GM19025 (cell line): ENCODE measurements around the gene ANKRD34C.

Source experiments
- ATAC-seq: cut with Tn5 transposase; IDR thresholded peaks from one replicate; pipeline ENCODE4 v1.9.1; 2021; ENCODE audit warnings: mild to moderate bottlenecking, low read depth, moderate library complexity; ENCODE audit not compliant: unreplicated experiment

Gene ANKRD34C

DNA sequence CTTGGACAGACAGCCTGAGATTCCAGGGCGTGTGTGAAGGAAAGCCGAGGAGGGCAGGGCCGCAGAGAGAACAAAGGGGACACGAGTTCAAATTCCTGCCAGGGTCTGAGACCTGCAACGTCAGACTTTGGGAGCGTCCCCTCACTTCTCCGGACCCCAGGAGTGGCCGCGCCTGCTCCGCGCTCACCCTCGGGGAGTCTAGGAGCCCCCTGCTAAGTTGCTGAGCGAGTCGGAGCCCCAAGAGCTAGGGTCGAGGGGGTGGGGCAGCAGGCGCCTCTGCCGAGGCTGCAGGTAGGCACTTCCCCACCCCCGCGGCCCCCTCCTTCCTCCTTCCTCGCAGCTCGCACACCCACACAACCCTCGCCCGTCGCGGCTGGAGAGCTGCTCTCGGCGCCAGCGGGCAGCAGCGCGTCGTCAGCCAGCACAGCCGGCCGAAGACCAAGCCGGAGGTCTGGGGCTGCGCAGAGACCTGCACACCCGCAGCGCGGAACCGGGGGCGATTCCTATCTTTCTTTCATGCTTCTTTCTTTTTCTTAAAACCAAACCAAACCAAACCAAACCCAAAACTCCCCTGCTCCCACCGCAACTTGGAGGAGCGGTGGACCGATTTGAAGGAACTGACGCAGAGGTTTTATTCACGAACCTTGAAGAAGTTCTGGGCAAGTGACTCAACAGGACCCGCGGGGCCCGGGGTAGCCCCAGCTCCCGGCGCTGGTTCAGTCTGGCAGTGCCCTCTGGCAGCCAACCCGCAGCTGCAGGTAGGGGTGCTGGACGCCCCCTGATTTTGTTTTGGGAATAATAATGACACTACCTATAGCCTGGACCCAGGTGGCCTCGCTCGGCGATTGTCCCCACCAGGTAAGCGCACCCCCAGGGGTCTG, at the start of gene ANKRD34C:
Gene ANKRD34C (plus strand): TSS at position 352 of the 881 bp plus-strand sequence. CDS start 10,563 bp downstream, outside the sequence.
- ATAC-seq: no peak

DNA sequence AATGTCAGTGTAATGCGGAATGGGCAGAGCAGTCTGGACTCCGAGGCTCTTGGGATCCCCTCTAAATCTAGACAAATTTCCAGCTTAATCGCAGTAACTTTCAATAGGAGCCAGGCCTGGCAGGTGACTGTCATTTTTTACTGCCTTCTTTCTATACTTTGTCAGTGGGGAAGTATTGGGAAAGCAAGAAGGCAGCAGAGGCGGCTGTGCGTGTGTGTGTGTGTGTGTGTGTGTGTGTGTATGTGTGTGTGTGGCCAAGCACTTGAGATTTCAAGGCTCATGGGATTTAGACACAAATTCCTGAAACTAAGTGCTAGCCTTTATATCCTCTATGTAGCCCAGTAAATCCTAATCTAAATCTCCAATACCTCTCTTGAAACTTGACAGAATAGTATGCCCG, 49.3 kb upstream of the ANKRD34C start:
- ATAC-seq: no peak

DNA sequence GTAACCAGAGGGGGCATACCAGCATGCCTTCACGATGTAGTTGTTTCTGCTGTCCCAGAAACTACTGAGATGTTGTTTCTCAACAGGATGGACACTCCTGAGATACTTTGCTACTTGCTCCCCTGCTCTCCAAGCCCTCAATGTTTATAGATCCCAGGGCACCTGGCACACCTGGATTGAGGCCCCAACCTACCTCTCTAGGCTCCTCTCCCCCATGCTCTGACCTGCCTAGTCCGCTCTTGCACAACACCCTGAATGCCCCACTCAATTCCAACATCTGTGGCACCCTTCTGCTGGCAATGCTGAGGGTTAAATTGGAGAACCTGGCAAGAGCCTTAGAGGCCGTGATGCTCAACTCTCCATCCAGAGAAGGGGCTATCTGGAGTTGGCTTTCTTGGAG, 42.5 kb upstream of the ANKRD34C start:
- ATAC-seq: no peak

DNA sequence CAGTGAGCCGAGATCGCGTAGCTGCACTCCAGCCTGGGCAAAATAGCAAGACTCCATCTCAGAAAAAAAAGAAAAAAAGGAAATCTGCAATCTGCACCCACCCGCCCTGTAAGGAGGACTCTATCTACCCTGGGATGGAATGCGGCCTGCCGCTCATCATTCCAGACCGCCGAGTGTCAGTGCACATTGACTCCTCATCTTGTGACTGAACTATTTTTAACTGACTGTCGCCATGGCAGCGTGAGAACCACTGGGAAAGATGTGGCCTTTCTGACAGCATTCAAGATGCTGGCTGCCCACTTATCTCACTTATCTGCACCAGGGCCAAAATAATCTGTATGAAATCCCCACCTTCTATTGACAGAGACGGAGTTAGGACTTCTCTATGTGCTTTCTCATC, 38.8 kb upstream of the ANKRD34C start:
- ATAC-seq: no peak

DNA sequence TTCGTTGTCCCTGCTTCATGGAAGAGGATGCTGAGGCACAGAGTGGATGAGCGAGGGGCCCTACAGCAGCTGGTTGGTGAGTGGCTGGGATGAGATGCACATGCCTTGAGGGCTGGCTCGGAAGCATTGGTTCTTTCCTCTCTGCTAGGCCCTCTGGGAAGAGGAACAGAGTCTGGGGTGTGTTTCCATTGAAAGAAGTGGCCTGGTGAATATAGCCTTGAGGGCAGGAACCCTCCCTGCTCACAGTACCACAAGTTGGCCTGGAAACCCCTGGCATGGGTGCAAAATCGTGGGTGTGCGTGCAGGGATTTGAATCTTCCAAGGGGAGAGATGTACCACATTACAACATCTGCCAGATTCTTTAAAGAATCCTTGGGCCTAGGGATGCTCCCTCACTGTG, 37.6 kb upstream of the ANKRD34C start:
- ATAC-seq: no peak

DNA sequence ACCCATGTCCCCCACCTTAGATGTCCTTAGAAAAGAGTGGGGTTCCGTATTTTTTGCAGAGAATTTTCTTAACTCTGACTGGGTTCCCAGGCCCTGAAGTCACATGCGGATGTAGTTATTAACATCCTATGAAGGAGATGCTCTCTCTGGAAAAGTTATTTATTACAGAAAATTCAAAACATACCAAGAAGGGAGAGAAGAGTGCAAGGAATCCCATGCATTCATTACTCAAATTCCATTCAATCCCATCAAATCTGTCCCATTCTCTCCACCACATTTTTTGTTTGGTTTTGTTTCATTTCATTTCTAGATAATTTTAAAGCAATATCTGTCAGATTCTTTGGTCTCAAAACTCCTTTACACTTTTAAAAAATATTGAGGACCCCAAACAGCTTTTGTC, 34.3 kb upstream of the ANKRD34C start:
- no peak for ATAC-seq

DNA sequence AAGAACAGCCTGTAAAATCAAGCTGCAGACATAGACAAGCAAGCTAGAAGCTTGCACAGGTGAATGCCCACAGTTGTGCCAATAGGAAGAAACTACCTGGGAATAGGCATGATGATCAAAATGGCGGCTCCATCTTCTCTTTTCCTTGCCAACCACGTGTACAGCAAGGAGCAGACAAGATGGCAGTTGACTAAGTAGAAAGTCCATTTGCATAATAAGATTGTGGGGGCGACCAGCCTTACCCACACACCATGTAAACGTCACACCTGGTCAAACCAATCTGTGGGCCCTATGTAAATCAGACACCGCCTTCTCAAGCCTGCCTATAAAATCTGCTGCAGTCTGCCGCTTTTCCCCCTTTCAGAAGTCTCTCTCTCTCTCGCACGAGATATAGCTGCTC, 25.1 kb upstream of the ANKRD34C start:
- no peak for ATAC-seq

DNA sequence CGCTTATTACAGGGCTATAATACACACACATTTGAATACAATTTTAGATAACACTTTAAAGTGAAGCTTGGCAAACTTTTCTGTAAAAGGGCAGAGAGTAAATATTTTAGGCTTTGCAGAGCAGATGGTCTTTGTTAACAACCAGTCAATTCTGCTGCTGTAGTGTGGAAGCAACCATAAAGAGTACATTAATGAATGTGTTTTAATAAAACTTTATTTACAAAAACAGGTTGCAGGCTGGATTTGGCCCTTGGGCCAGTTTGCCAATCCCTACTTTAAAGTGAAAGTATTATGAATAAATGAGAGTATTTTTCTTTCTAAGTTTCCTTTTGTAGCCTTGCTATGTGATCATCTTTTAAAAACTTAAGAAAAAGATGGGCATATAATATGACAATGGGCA, 20.7 kb upstream of the ANKRD34C start:
- ATAC-seq: no peak

DNA sequence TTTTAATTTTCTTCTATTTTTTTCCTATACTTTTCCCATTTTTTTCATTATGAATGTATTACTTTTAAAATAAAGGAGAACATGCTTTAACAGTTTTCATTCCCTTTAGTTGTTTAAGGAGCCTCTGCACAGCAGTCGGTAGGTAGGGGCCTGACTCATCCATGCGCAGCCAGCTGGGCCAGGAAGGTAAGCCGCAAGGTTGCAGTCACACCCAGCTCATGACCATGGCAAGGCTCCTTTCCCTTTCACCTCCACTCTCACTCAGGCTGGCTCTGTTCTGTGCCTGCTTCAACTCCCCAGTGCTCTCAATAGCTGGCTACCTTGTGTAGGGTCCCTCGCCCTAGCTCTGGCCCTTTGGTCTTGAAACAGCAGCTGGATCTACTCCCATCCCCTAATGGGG, 17.4 kb upstream of the ANKRD34C start:
- ATAC-seq: no peak

DNA sequence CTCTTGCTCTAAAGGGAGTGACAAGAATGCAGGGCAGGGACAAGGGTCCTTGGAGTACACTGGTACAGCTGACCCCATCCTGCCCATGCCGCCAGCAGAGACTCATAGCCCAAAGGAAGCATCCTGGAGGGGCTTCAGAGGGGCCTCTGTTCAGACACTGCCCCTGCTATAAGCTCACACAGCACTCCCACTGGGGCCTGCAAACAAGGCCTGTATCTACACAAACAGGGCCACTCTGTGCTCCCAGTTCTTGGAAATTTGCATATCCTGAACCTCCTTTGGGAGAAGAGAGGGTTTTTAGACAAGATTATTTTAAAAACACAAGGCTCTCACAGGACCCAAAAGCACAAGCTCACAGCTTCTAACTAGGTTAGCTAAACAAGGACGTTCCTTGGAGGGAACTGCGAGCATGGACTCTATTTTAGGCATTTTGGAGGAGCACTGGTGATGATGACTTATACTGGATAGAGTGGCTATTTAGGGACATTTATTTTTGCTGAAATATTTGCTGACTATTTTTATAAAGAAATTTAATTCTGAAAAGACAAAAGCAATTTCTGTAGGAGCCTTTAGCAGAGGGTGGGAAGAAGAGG, 16.4 kb upstream of the ANKRD34C start:
- no peak for ATAC-seq

DNA sequence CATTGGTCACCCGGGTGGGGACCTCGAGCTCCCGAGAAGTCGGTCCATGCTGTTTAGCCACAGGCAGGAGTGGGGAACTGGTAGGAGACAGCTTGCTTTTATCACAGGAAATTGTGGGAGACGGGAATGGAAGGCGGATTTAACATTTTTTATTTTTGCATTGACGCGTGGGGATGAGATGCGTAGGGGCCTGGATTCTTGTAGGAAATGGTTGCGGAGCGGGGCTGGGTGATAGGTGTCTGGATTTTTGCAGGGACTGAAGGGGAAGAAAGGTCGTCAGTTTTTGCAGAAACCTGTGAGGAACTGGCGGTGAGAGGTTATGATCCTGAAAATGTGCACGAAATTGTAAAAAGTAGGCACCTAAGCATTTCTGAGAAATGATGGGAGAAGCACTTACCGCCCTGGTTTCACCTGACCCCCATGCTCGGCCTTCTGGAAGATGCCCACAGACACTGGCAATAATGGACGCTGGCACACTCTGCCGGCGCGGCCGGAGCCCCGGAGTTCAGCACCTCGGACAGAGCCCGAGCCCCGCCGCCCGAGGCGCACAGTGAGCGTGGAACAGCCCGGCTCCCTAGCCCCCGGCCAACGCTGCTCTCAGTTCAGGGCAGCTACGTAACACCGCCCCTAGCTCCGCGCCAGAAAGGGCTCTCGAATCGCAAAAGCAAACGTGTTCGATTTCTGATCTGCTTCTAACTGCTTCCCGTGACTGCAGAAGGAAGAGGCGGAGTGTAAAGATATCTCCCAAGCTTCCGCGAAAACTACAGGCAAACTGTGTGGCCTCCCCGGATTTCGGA, 928 bp downstream of the ANKRD34C start:
- no peak for ATAC-seq

DNA sequence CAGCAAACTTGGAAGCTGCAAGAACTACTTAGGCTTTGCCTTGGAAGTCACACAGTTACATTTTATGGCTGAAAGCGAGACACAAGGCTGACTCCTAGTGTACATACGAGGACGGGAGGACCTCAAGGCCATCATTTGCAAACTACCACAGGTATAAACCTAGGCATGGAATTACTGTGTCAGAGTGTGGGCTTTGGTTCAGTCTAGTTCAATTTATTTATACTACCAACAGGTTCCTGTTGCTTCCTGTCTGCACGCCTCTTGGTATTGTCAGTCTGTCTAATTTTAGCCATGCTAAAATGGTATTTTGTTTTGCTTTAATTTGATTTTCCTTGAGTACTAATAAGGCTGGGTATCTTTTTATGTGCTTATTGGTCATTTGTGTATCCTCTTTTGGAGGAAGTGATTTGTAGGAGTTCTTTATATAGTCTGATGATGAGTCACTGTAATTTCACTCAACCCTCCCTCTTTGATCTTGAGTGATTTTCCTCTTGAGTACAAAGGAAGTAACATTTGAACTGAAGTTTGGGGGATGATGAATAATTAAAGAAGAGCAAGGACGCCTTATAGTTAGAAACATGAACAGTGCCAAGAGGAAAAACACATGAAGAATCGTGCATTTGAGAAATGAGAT, 8.2 kb downstream of the ANKRD34C start:
- no peak for ATAC-seq

DNA sequence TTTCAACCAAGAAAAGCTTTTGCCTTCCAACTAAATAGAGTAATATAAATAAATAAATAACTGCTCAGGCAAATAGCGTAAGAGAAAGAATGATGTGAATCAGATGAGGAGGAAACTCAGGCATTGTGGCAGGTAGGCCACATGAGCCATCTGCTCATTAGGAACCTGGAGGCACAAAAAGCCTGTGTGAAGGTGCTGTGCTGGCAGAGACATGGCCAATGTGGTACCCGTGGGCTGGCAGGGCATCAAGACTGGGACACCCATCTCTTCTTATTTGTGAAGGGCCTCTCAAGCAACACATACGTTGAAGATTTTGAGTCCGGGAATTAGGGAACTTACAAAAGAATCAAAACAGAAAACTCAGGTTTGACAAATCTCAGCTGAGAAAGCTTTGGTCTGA, 9.5 kb downstream of the ANKRD34C start:
- no peak for ATAC-seq

DNA sequence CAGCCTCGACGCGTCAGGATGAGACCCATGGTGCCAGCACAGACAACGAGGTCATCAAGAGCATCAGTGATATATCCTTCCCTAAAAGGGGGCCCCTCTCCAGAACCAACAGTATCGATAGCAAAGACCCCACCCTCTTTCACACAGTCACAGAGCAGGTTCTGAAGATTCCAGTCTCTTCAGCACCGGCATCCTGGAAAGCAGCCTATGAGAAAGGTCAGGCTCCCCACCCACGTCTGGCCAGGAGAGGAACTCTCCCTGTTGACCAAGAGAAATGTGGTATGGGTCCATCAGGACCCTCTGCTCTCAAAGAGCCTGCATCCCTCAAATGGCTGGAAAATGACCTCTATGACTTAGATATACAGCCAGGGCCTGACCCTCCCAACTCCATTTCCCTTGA, 11.6 kb downstream of the ANKRD34C start:
- ATAC-seq: no peak

DNA sequence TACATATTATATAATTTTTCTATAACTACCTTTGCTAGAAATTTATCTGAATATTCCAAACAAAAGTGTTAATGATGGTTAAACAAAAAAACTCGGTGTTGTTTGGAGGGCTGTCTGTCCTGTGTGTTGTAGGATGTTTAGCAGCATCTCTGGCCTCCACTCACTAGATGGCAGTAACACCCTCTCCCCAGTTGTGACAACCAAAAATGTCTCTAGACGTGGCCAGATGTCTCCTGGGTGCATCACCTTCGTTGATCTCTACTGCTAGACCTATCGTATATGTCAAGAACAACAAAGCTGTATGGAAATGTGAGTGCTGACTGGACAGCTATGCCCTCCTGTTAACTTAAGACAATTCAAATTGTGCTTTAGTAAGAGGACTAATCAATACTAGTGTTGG, 14.1 kb downstream of the ANKRD34C start:
- no peak for ATAC-seq

DNA sequence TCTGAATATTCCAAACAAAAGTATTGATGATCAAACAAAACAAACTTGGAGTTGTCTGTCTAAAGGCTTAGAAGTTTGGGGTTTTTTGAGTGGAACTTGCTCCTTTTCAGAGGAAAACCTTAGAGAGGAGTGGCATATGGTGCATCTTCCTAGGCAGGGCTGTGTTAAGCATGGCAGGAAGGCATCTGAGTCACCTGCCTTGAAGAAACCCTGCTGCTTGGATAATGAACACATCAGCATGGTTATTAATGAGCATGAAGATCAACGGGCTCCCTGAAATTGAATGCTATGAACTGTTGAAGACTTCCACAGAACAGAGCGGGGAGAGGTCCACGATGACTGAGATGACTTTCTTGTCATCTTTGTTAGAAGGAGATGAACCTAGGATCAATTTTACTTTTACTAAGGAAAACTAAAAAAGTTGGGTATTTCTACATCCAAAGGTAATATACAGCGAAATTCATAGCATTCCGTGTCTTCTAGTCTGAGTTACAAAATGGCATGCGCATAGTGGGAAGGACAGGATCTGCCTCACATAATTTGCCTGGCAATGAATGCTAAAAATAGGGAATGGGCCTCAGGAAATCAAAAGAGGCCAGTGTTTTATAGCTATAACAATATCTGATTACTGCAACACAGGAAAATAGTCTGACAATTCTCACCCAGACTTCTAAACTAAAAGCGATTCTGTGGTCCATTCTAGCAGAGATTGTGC, 16.8 kb downstream of the ANKRD34C start:
- ATAC-seq: no peak

DNA sequence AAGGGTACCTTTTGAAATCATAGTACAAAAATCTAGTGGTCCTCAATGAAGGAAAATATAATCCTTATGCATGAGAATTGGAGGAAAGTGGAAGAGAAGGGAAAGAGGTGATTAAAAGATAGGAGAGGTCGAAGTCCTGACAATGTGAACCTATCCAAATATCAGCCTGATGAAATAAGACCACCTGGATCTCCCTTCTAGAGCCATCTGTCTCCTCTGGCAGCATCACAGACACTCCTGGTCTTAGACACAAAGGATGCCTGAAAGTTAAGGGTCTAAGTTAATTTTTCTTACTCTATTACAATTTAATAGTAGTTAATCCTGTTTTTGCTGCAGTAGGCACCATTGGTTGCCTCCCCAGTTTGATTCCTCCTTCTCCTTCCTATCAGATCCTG, 17.3 kb downstream of the ANKRD34C start:
- no peak for ATAC-seq

DNA sequence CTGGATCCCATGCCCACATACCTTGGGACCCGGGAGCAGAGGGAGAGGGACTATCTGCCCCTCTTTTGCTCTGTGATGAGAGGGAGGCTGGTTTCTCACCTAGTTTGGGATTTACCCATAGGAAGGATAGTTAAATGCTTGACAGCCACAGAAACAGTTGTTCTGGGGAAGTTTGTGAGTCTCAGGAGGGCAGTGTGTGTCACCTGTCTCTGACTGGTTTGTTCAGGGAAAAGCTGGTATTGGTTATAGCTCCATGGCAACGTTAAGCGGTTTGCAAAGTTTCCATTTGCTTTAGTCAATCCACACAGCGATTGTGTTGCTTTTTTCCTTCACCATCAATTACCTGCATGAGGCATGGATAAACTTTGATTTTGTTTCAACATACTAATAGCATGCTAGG, 24.7 kb downstream of the ANKRD34C start:
- no peak for ATAC-seq

DNA sequence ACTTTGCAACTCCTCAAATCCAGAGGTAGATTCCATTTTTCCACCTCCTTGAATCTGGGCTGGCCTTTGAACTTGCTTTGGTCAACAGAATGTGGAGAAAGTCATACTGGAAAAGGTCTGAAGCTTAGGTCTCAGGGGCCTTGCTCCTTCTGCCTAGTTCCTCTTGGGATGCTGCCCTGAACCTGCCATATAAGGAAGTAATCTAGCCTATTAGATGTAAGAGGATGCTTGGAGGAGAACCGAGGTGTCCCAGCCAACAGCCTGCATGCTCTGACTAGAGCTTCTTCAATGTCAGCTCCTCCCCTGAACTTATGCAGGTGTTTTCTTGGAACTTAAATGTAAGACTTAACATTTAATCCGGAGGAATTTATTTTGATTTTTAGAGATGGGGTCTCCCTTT, 26.4 kb downstream of the ANKRD34C start:
- no peak for ATAC-seq

DNA sequence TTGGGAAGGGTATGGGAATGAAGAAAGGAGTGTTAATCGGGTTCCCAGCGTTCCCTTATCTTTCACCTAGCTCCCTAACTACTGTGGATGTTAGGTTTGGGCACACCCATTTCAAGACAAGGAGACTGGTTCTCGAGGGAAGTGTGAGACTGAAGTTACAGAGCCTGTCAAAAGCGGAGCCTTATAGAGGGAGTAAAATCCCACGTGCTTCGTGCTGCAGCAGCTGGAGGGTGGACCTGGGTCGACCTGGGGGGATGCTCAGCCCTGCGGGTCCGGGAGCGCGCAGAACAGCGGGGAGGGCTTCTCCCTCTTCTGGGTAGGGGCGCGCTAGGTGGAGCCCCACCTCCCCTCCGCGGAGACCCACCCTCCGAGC, 28.1 kb downstream of the ANKRD34C start:
- peak; percentile 17 for ATAC-seq
